Spleen (tissue), 7 donors: ENCODE measurements around the gene DUSP21.

Experiments used
- POLR2A ChIP-seq, 3 donors: fragments of 450-650 bp; IDR thresholded peaks; one replicate each; pipeline ENCODE4 v1.5.1; 2017; ENCODE audit warnings: antibody characterized with exemption in 3 of 3, mild to moderate bottlenecking in 1 of 3
- POLR2AphosphoS5 ChIP-seq, 3 donors: sonication (generic); formaldehyde crosslinking; IDR thresholded peaks; one replicate each; pipeline ENCODE4 v1.5.1; 2017; ENCODE audit warnings: antibody characterized with exemption in 3 of 3
- TF ChIP-seq, protein P1 (sequence below), 11 experiments: fragments of 200-600 bp in 7 of 11; fragments of 450-650 bp in 4 of 11; sonication (generic) in 4 of 11; IDR thresholded peaks in 8 of 11; conservative IDR thresholded peaks in 3 of 11; 1 replicate in 7 of 11; 2 replicates in 4 of 11; pipeline versions ENCODE4 v1.4.0 to v1.8.0; 2016 to 2021; ENCODE audit warnings: antibody characterized with exemption in 11 of 11, inconsistent platforms in 4 of 11, mild to moderate bottlenecking in 1 of 11
- donor health status: DM: no; HTN: no; CAD: no; lungs with moderate emphysema.
- donor health status: DM: no; HTN: no; CAD: no.
- donor health status: DM: no; HTN: no; CAD: no.

DNA sequence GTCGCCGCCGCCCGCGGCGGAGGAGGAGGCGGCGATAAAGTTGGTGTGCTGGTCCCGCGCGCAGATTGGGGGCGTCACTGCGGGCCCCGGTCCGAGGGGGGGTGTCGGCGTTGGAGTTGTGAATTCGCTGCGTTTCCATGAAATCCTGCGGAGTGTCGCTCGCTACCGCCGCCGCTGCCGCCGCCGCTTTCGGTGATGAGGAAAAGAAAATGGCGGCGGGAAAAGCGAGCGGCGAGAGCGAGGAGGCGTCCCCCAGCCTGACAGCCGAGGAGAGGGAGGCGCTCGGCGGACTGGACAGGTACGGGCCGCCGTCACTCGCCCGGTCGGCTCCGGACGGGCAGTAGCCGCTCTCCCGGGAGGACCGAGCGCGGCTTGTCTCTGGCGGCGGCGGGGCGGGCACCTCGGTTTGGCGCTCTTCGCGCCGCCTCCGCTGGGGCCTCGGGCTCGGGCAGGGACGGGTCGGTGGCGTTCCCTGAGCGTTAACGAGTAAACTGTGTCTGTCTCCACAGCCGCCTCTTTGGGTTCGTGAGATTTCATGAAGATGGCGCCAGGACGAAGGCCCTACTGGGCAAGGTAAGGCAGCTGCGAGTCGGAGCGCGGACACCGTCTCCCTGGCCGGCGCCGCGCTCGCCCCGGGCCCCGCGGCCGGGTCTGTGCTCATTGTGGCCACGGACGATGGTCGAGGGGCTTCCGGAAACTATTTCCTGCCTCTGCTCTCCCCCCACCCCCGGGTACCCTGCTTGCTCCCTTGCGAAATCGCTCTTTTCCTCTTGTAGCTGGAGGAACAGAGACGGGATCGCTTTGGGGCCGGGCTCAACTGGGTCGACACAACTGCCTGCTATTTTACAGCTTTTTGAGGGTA lies 29.8 kb downstream of the DUSP21 start:
- TF ChIP-seq POLR2A (IDR thresholded peaks at IDR 0.05): no peak
- TF ChIP-seq, protein P1, sequence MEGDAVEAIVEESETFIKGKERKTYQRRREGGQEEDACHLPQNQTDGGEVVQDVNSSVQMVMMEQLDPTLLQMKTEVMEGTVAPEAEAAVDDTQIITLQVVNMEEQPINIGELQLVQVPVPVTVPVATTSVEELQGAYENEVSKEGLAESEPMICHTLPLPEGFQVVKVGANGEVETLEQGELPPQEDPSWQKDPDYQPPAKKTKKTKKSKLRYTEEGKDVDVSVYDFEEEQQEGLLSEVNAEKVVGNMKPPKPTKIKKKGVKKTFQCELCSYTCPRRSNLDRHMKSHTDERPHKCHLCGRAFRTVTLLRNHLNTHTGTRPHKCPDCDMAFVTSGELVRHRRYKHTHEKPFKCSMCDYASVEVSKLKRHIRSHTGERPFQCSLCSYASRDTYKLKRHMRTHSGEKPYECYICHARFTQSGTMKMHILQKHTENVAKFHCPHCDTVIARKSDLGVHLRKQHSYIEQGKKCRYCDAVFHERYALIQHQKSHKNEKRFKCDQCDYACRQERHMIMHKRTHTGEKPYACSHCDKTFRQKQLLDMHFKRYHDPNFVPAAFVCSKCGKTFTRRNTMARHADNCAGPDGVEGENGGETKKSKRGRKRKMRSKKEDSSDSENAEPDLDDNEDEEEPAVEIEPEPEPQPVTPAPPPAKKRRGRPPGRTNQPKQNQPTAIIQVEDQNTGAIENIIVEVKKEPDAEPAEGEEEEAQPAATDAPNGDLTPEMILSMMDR (IDR thresholded peaks at IDR 0.05 in 8 of 11, conservative IDR thresholded peaks at IDR 0.05 in 3 of 11): no peak
- TF ChIP-seq POLR2AphosphoS5 (IDR thresholded peaks at IDR 0.05): peak in 2 of 3 donors; percentile 62 to 69
